ENCODE results near the gene USP40. TPM values are rescaled to one million over a fixed set of nuclear protein-coding genes. Genes with fewer than 3 reads are reported as not detected.

The USP40 gene
- total RNA-seq, 4 donors from 2014 or later = 10.9 to 29.2 (median 12.4) TPM

- Histone ChIP-seq H3K27ac (no peak overlapping the region), H3K4me1 (peaks cover 12 to 13% of the 10 kb centered on the region in 2 donors), H3K27me3 (no peaks in the 10 kb centered on the region), H3K36me3 (peaks cover 7 to 96% of the 10 kb centered on the region in 2 donors), H3K9me3 (no peaks in the 10 kb centered on the region), H3K4me3 (no peak overlapping the region)
- in situ Hi-C loops (cut with MboI; ENCODE audit: low sequenced_read_pairs in 4 of 4) (no loop called here), intact Hi-C loops (cut with DNase I; ENCODE audit: low total_unique reads) (no loop called here)
- DNase-seq (peak in 1 of 2 donors; percentile 8), ATAC-seq (no peak)
- TF ChIP-seq POLR2A (IDR thresholded peaks at IDR 0.05) (no peak), CTCF (IDR thresholded peaks at IDR 0.05 in 4 of 5, conservative IDR thresholded peaks at IDR 0.05 in 1 of 5) (no peak)
These were observed 103.6 kb downstream of the USP40 start for GRCh38 chr2:233462826-233463470.

GRCh38 chr2:233462202-233462785, 104.3 kb downstream of the USP40 start:
- H3K4me1 ChIP-seq = peaks cover 12 to 13% of the 10 kb centered on the region in 2 donors
- TF ChIP-seq POLR2A (IDR thresholded peaks at IDR 0.05) (no peak), CTCF (IDR thresholded peaks at IDR 0.05 in 4 of 5, conservative IDR thresholded peaks at IDR 0.05 in 1 of 5) (no peak)
- H3K27me3 ChIP-seq = no peaks in the 10 kb centered on the region
- H3K27ac ChIP-seq = peak overlapping the region in 2 of 4 donors; percentile 9 to 87
- H3K4me3 ChIP-seq = no peak overlapping the region
- in situ Hi-C loops (cut with MboI; ENCODE audit: low sequenced_read_pairs in 4 of 4) = no loop called here
- peaks cover 7 to 96% of the 10 kb centered on the region in 2 donors for H3K36me3 ChIP-seq
- intact Hi-C loops (cut with DNase I; ENCODE audit: low total_unique reads) = no loop called here
- H3K9me3 ChIP-seq = no peaks in the 10 kb centered on the region
- no peak for DNase-seq
- ATAC-seq = no peak

- H3K36me3 ChIP-seq = peaks cover 6 to 96% of the 10 kb centered on the region in 2 donors
- no peak for DNase-seq
- intact Hi-C loops (cut with DNase I; ENCODE audit: low total_unique reads) = no loop called here
- no peak for TF ChIP-seq POLR2A (IDR thresholded peaks at IDR 0.05)
- no peak for TF ChIP-seq CTCF (IDR thresholded peaks at IDR 0.05 in 4 of 5, conservative IDR thresholded peaks at IDR 0.05 in 1 of 5)
- ATAC-seq = peak in 1 of 2 donors; percentile 4
- H3K27ac ChIP-seq = peak overlapping the region; percentile 77 to 87 (median 82)
- in situ Hi-C loops (cut with MboI; ENCODE audit: low sequenced_read_pairs in 4 of 4) = no loop called here
- no peaks in the 10 kb centered on the region for H3K9me3 ChIP-seq
- no peak overlapping the region for H3K4me3 ChIP-seq
- peaks cover 12 to 13% of the 10 kb centered on the region in 2 donors for H3K4me1 ChIP-seq
- H3K27me3 ChIP-seq = no peaks in the 10 kb centered on the region
These were observed 105.1 kb downstream of the USP40 start for GRCh38 chr2:233461481-233461891.

- Histone ChIP-seq H3K27ac (peak overlapping the region; percentile 77 to 87 (median 82)), H3K4me1 (peaks cover 12 to 13% of the 10 kb centered on the region in 2 donors), H3K36me3 (peaks cover 5 to 96% of the 10 kb centered on the region in 2 donors), H3K4me3 (no peak overlapping the region), H3K27me3 (no peaks in the 10 kb centered on the region), H3K9me3 (no peaks in the 10 kb centered on the region)
- DNase-seq (peak; percentile 77 to 95), ATAC-seq (peak; percentile 84 to 89)
- in situ Hi-C loops (cut with MboI; ENCODE audit: low sequenced_read_pairs in 4 of 4) = no loop called here
- intact Hi-C loops (cut with DNase I; ENCODE audit: low total_unique reads) = no loop called here
- peak in 1 of 5 experiments; percentile 11 for TF ChIP-seq CTCF (IDR thresholded peaks at IDR 0.05 in 4 of 5, conservative IDR thresholded peaks at IDR 0.05 in 1 of 5)
- no peak for TF ChIP-seq POLR2A (IDR thresholded peaks at IDR 0.05)
These were observed 105.7 kb downstream of the USP40 start for GRCh38 chr2:233460726-233461441.
